Measurements from ENCODE around the gene HLA-DMB. TPM values are rescaled to one million over a fixed set of nuclear protein-coding genes. Genes with fewer than 3 reads are reported as not detected.

The HLA-DMB gene
- total RNA-seq, 1 experiment from 2014 or later, result 1.1 TPM

DNA sequence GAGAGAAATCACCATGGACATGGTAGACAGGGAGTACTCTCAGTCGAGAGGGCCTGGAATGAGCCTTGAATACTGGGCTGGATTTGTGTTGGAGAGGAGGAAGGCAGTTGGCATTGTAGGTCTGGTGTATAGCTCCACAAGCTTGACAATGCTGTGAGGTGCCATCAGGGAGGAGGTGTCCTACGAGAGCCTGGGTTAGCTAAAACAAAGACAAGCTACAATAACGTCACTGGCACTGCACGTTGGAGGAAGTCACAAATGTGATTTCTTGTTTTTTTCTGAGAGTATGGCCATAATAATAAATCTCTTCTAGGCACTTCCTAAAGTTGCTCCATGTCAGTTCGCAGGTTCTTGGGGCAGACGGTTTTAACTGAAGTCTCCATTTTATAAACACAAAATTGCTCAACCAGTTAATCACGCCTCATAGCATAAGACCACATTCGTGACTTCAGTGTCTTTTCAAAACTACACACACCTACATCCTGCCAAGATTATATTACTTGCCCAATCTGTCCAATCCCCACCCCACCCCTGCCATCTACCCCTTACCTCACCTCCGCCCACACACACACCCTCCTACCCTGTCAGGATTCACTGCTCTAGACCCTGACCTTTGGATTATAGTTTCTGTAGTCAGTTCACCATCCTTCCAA, 4.4 kb upstream of the HLA-DMB start:
- TF ChIP-seq, protein P1, sequence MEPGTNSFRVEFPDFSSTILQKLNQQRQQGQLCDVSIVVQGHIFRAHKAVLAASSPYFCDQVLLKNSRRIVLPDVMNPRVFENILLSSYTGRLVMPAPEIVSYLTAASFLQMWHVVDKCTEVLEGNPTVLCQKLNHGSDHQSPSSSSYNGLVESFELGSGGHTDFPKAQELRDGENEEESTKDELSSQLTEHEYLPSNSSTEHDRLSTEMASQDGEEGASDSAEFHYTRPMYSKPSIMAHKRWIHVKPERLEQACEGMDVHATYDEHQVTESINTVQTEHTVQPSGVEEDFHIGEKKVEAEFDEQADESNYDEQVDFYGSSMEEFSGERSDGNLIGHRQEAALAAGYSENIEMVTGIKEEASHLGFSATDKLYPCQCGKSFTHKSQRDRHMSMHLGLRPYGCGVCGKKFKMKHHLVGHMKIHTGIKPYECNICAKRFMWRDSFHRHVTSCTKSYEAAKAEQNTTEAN (CRISPR knock-in tag; IDR thresholded peaks at IDR 0.05), result no peak
- TF ChIP-seq NFE2L1 (CRISPR knock-in tag; IDR thresholded peaks at IDR 0.05) (no peak), TEAD1 (CRISPR knock-in tag; IDR thresholded peaks at IDR 0.05) (no peak), OVOL2 (CRISPR knock-in tag; IDR thresholded peaks at IDR 0.05; ENCODE audit: borderline replicate concordance) (no peak), FOXP1 (CRISPR knock-in tag; IDR thresholded peaks at IDR 0.05; ENCODE audit: borderline replicate concordance) (no peak), TCF7 (CRISPR knock-in tag; IDR thresholded peaks at IDR 0.05; ENCODE audit: low read depth) (no peak)
- TF ChIP-seq, protein P2, sequence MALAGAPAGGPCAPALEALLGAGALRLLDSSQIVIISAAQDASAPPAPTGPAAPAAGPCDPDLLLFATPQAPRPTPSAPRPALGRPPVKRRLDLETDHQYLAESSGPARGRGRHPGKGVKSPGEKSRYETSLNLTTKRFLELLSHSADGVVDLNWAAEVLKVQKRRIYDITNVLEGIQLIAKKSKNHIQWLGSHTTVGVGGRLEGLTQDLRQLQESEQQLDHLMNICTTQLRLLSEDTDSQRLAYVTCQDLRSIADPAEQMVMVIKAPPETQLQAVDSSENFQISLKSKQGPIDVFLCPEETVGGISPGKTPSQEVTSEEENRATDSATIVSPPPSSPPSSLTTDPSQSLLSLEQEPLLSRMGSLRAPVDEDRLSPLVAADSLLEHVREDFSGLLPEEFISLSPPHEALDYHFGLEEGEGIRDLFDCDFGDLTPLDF (CRISPR knock-in tag; IDR thresholded peaks at IDR 0.05), result no peak
- TF ChIP-seq, protein P3, sequence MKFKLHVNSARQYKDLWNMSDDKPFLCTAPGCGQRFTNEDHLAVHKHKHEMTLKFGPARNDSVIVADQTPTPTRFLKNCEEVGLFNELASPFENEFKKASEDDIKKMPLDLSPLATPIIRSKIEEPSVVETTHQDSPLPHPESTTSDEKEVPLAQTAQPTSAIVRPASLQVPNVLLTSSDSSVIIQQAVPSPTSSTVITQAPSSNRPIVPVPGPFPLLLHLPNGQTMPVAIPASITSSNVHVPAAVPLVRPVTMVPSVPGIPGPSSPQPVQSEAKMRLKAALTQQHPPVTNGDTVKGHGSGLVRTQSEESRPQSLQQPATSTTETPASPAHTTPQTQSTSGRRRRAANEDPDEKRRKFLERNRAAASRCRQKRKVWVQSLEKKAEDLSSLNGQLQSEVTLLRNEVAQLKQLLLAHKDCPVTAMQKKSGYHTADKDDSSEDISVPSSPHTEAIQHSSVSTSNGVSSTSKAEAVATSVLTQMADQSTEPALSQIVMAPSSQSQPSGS (CRISPR knock-in tag; IDR thresholded peaks at IDR 0.05; ENCODE audit: borderline replicate concordance, low read depth), result no peak
- TF ChIP-seq, protein P4, sequence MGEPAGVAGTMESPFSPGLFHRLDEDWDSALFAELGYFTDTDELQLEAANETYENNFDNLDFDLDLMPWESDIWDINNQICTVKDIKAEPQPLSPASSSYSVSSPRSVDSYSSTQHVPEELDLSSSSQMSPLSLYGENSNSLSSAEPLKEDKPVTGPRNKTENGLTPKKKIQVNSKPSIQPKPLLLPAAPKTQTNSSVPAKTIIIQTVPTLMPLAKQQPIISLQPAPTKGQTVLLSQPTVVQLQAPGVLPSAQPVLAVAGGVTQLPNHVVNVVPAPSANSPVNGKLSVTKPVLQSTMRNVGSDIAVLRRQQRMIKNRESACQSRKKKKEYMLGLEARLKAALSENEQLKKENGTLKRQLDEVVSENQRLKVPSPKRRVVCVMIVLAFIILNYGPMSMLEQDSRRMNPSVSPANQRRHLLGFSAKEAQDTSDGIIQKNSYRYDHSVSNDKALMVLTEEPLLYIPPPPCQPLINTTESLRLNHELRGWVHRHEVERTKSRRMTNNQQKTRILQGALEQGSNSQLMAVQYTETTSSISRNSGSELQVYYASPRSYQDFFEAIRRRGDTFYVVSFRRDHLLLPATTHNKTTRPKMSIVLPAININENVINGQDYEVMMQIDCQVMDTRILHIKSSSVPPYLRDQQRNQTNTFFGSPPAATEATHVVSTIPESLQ (CRISPR knock-in tag; IDR thresholded peaks at IDR 0.05), result no peak
- TF ChIP-seq, protein P5, sequence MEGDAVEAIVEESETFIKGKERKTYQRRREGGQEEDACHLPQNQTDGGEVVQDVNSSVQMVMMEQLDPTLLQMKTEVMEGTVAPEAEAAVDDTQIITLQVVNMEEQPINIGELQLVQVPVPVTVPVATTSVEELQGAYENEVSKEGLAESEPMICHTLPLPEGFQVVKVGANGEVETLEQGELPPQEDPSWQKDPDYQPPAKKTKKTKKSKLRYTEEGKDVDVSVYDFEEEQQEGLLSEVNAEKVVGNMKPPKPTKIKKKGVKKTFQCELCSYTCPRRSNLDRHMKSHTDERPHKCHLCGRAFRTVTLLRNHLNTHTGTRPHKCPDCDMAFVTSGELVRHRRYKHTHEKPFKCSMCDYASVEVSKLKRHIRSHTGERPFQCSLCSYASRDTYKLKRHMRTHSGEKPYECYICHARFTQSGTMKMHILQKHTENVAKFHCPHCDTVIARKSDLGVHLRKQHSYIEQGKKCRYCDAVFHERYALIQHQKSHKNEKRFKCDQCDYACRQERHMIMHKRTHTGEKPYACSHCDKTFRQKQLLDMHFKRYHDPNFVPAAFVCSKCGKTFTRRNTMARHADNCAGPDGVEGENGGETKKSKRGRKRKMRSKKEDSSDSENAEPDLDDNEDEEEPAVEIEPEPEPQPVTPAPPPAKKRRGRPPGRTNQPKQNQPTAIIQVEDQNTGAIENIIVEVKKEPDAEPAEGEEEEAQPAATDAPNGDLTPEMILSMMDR (IDR thresholded peaks at IDR 0.05), result no peak
- TF ChIP-seq, protein P6, sequence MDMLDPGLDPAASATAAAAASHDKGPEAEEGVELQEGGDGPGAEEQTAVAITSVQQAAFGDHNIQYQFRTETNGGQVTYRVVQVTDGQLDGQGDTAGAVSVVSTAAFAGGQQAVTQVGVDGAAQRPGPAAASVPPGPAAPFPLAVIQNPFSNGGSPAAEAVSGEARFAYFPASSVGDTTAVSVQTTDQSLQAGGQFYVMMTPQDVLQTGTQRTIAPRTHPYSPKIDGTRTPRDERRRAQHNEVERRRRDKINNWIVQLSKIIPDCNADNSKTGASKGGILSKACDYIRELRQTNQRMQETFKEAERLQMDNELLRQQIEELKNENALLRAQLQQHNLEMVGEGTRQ (CRISPR knock-in tag; IDR thresholded peaks at IDR 0.05), result no peak
- Mint-ChIP-seq H3K4me1 (peaks cover 17% of the 10 kb centered on the region), H3K36me3 (no peaks in the 10 kb centered on the region), H3K9me3 (no peaks in the 10 kb centered on the region), H3K27me3 (ENCODE audit: low read depth) (no peaks in the 10 kb centered on the region), H3K27ac (no peak overlapping the region), H3K4me3 (no peak overlapping the region)
- ChIA-PET CTCF (interaction anchor here (1.0 to 6.1 kb wide), 3 partner anchors 8 to 77 kb away, joined by 3 to 82 read pairs (median 8); partner anchors contain the start of gene HLA-DMA), POLR2A (no interaction called here)
- DNase-seq (ENCODE audit: low spot score), result no peak
- no peak for ATAC-seq

DNA sequence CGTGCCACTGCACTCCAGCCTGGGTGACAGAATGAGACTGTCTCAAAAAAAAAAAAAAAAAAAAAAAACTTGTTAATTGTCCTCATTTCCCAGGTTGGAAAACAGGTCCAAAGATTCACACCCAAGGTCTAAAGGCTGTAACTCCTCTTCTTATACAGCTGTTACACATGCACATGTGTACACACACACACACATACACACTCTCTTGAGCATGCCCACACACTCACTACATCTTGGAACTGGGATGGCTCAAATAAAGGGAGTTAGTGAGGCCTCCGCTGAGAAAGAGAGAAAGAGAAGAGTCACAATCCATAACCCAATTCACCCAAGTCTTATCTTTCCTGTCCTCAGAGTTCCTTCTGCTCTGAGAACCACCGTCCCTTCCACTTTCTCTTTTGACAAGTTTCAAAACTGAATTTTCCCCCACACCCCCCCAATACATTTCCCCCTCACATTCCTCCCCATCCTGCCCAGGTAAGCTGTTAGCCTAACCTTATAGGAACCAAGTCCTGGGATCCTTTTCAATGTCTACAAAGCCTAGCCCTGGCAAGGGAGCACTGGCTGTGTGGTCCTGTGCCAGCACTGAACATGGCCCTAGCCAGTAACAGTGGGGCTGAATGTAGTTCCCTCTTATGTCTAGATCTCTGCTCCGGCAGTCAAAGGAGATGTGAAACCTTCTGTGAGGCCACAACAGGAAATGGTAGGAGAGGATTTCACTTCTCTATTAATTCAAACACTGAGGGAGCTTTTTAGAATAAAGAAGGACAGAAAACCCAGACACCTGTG, 3.2 kb upstream of the HLA-DMB start:
- ChIA-PET CTCF (interaction anchor here (1.0 to 6.1 kb wide), 5 partner anchors 10 to 76 kb away, joined by 3 to 82 read pairs (median 21); partner anchors contain the start of gene HLA-DMA), POLR2A (interaction anchor here (0.6 kb wide), 1 partner anchor 11 kb away, joined by 4 read pairs; no protein-coding TSS in a partner anchor)
- Mint-ChIP-seq H3K9me3 (no peaks in the 10 kb centered on the region), H3K27me3 (ENCODE audit: low read depth) (no peaks in the 10 kb centered on the region), H3K4me3 (no peak overlapping the region), H3K4me1 (peaks cover 19% of the 10 kb centered on the region), H3K27ac (no peak overlapping the region), H3K36me3 (no peaks in the 10 kb centered on the region)
- ATAC-seq, result no peak
- DNase-seq (ENCODE audit: low spot score), result no peak
- TF ChIP-seq, protein P7, sequence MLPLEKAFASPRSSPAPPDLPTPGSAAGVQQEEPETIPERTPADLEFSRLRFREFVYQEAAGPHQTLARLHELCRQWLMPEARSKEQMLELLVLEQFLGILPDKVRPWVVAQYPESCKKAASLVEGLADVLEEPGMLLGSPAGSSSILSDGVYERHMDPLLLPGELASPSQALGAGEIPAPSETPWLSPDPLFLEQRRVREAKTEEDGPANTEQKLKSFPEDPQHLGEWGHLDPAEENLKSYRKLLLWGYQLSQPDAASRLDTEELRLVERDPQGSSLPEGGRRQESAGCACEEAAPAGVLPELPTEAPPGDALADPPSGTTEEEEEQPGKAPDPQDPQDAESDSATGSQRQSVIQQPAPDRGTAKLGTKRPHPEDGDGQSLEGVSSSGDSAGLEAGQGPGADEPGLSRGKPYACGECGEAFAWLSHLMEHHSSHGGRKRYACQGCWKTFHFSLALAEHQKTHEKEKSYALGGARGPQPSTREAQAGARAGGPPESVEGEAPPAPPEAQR (CRISPR knock-in tag; IDR thresholded peaks at IDR 0.05), result no peak
- TF ChIP-seq ZNF317 (CRISPR knock-in tag; IDR thresholded peaks at IDR 0.05; ENCODE audit: borderline replicate concordance, low read depth) (no peak), ZNF416 (CRISPR knock-in tag; IDR thresholded peaks at IDR 0.05) (no peak), ZBTB21 (CRISPR knock-in tag; IDR thresholded peaks at IDR 0.05; ENCODE audit: borderline replicate concordance) (no peak), GRHL2 (CRISPR knock-in tag; IDR thresholded peaks at IDR 0.05; ENCODE audit: insufficient replicate concordance, severe bottlenecking) (no peak)
- TF ChIP-seq, protein P1 (CRISPR knock-in tag; IDR thresholded peaks at IDR 0.05), result no peak
- TF ChIP-seq, protein P8, sequence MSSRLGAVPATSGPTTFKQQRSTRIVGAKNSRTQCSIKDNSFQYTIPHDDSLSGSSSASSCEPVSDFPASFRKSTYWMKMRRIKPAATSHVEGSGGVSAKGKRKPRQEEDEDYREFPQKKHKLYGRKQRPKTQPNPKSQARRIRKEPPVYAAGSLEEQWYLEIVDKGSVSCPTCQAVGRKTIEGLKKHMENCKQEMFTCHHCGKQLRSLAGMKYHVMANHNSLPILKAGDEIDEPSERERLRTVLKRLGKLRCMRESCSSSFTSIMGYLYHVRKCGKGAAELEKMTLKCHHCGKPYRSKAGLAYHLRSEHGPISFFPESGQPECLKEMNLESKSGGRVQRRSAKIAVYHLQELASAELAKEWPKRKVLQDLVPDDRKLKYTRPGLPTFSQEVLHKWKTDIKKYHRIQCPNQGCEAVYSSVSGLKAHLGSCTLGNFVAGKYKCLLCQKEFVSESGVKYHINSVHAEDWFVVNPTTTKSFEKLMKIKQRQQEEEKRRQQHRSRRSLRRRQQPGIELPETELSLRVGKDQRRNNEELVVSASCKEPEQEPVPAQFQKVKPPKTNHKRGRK (CRISPR knock-in tag; IDR thresholded peaks at IDR 0.05; ENCODE audit: borderline replicate concordance), result no peak

Data from WTC11 (cell line).